Measurements from ENCODE around the gene NMUR1. TPM values are rescaled to one million over a fixed set of nuclear protein-coding genes. Genes with fewer than 3 reads are reported as not detected.

NMUR1 gene
- polyA plus RNA-seq, 6 donors from 2014 or later: 0.19 TPM; not detected in 5

GRCh38 chr2:231483398-231484329, 46.6 kb downstream of the NMUR1 start:
- Mint-ChIP-seq H3K9me3 (no peaks in the 10 kb centered on the region), H3K36me3 (no peaks in the 10 kb centered on the region), H3K4me3 (peak overlapping the region; percentile 79 to 92 (median 85)), H3K4me1 (peaks cover 4 to 16% (median 9%) of the 10 kb centered on the region in 3 donors), H3K27ac (peak overlapping the region in 4 of 6 donors; percentile 80 to 97 (median 89)), H3K27me3 (peaks cover 0 to 3% (median 0%) of the 10 kb centered on the region in 3 donors)
- ATAC-seq (ENCODE audit: low read depth in 2 of 2) (peak; percentile 45), DNase-seq (peak; percentile 42)

GRCh38 chr2:231482806-231483391, 47.3 kb downstream of the NMUR1 start:
- no peaks in the 10 kb centered on the region for H3K27me3 Mint-ChIP-seq

GRCh38 chr2:231480781-231481180, 49.5 kb downstream of the NMUR1 start:
- peaks cover 4 to 16% (median 9%) of the 10 kb centered on the region in 3 donors for H3K4me1 Mint-ChIP-seq
- ATAC-seq (ENCODE audit: low read depth in 2 of 2): no peak
- peak overlapping the region in 1 of 6 donors; percentile 78 for H3K27ac Mint-ChIP-seq
- H3K9me3 Mint-ChIP-seq: no peaks in the 10 kb centered on the region
- no peaks in the 10 kb centered on the region for H3K36me3 Mint-ChIP-seq
- H3K4me3 Mint-ChIP-seq: peak overlapping the region in 1 of 8 donors; percentile 26
- no peaks in the 10 kb centered on the region for H3K27me3 Mint-ChIP-seq
- DNase-seq: no peak

More at GRCh38 chr2:231482806-231483391, 47.3 kb downstream of the NMUR1 start:
- no peaks in the 10 kb centered on the region for H3K36me3 Mint-ChIP-seq
- no peaks in the 10 kb centered on the region for H3K9me3 Mint-ChIP-seq
- H3K4me3 Mint-ChIP-seq: peak overlapping the region; percentile 79 to 92 (median 85)
- peaks cover 4 to 16% (median 9%) of the 10 kb centered on the region in 3 donors for H3K4me1 Mint-ChIP-seq
- peak overlapping the region; percentile 60 to 97 (median 84) for H3K27ac Mint-ChIP-seq
- peak; percentile 66 for DNase-seq
- peak; percentile 76 to 79 for ATAC-seq (ENCODE audit: low read depth in 2 of 2)

- ATAC-seq (ENCODE audit: low read depth in 2 of 2) (no peak), DNase-seq (no peak)
- no peaks in the 10 kb centered on the region for H3K9me3 Mint-ChIP-seq
- H3K4me3 Mint-ChIP-seq: peak overlapping the region in 1 of 8 donors; percentile 4
- H3K36me3 Mint-ChIP-seq: no peaks in the 10 kb centered on the region
- H3K27ac Mint-ChIP-seq: peak overlapping the region in 3 of 6 donors; percentile 29 to 72 (median 48)
- H3K4me1 Mint-ChIP-seq: peaks cover 4 to 16% (median 9%) of the 10 kb centered on the region in 3 donors
- H3K27me3 Mint-ChIP-seq: no peaks in the 10 kb centered on the region
Measured at GRCh38 chr2:231479455-231479854, 50.8 kb downstream of the NMUR1 start.

DNA sequence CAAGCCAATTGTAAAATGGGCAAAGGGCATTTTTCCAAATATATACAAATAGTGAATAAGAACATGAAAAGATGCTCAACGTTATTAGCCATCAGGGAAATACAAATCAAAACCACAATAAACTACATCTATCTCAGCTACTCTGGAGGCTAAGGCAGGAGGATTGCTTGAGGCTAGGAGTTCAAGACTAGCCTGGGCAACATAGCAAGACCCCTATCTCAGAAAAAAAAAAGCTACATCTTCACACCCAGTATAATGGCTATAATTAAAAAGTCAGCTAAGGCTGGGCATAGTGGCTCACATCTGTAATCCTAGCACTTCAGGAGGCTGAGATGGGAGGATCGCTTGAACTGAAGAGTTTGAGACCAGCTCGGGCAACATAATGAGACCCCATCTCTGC, 53.3 kb downstream of the NMUR1 start:
- no peaks in the 10 kb centered on the region for H3K36me3 Mint-ChIP-seq
- no peak for DNase-seq
- no peak for ATAC-seq (ENCODE audit: low read depth in 2 of 2)
- peaks cover 0 to 6% (median 0%) of the 10 kb centered on the region in 3 donors for H3K4me1 Mint-ChIP-seq
- no peak overlapping the region for H3K4me3 Mint-ChIP-seq
- H3K9me3 Mint-ChIP-seq: no peaks in the 10 kb centered on the region
- H3K27me3 Mint-ChIP-seq: peaks cover 0 to 9% (median 0%) of the 10 kb centered on the region in 3 donors
- no peak overlapping the region for H3K27ac Mint-ChIP-seq

- Mint-ChIP-seq H3K27me3 (peaks cover 0 to 9% (median 0%) of the 10 kb centered on the region in 3 donors), H3K4me1 (peaks cover 0 to 6% (median 0%) of the 10 kb centered on the region in 3 donors), H3K9me3 (no peaks in the 10 kb centered on the region), H3K4me3 (no peak overlapping the region), H3K27ac (peak overlapping the region in 1 of 6 donors; percentile 45), H3K36me3 (no peaks in the 10 kb centered on the region)
- no peak for DNase-seq
- no peak for ATAC-seq (ENCODE audit: low read depth in 2 of 2)
Measured at GRCh38 chr2:231475965-231476364, 54.3 kb downstream of the NMUR1 start.

Other genes starting within 250 kb of the NMUR1 start
- gene B3GNT7, start 134.7 kb downstream of the NMUR1 start, polyA plus RNA-seq (ENCODE audit: low read depth in 6 of 6): 1 to 10 TPM in 4 of 6 donors, under 1 TPM in 2; 0.35 to 2.3 (median 1.2) TPM
- 100 to 1,000 TPM; 176 to 589 (median 428) TPM for gene NCL, start 66.0 kb downstream of the NMUR1 start, polyA plus RNA-seq (ENCODE audit: low read depth in 6 of 6)
- gene TEX44, start 62.4 kb upstream of the NMUR1 start, polyA plus RNA-seq (ENCODE audit: low read depth in 6 of 6): not detected
- gene PTMA, start 178.1 kb upstream of the NMUR1 start, polyA plus RNA-seq (ENCODE audit: low read depth in 6 of 6): 1,000 to 10,000 TPM; 1,295 to 2,538 (median 2,137) TPM